RPMI7951 (cell line): ENCODE results near the gene ZMPSTE24. TPM values are rescaled to one million over a fixed set of nuclear protein-coding genes. Genes with fewer than 3 reads are reported as not detected.
A peak's percentile ranks its signal among the peaks of the same experiment; 100 is the strongest.
"Not testable (repeated sequence)": the region's sequence is repeated elsewhere in the genome, so short reads cannot be mapped to it uniquely, and the experiment has no call there.

Experiments
- DNase-seq: peaks from one replicate; pipeline ENCODE4 v3.0.0-alpha.2; 2012; ENCODE audit warnings: low read depth
- total RNA-seq: library from RNA; depleted of rRNA; stranded (reverse); fragments of >200 nt; shearing (Covaris generic); gene quantifications from 2 replicates; pipeline ENCODE4 v1.2.3, GENCODE V29; 2014; rRNA removed

The ZMPSTE24 gene
- 51.7 and 61.9 TPM in 2 replicates for total RNA-seq

- DNase-seq, result peak; percentile 98
Observed at GRCh38 chr1:40257688-40258444, at the start of gene ZMPSTE24. Gene ZMPSTE24 (plus strand): TSS chr1:40258236. CDS start chr1:40258272, 36 bp downstream.

DNA sequence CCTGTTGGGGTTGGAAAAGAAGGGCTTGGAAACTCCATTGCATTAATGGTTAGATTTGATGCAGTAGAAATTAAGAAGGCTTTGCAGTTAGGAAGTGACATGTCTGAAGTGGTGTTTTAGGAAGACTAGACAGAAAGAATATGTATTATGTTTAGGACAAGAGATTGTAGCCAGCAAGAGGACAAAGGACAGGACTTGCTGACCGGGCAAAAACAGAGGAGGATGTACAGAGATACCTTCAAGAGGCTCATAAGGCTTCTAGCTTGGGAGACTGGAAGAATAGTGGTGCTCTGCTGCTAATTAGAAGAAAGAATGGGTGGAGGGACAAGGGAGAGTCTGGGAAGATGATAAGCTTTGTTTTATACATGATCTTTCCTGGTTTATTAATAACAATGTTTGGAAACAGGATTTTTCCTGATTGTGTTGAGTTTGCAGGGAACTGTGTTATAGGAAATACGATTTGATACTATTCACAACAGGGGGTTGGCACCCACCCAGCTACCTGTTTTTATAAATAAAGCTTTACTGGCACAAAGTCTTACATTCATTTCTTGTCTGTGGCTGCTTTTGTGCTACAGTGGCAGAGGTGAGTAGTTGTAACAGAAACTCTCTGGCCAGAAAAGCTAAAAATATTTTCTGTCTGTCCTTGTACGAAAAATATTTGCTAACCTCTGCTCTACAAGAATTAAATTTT lies 47.4 kb upstream of the ZMPSTE24 start:
- DNase-seq, result no peak

- DNase-seq, result no peak
Observed at GRCh38 chr1:40218333-40218732, 39.7 kb upstream of the ZMPSTE24 start.

DNA sequence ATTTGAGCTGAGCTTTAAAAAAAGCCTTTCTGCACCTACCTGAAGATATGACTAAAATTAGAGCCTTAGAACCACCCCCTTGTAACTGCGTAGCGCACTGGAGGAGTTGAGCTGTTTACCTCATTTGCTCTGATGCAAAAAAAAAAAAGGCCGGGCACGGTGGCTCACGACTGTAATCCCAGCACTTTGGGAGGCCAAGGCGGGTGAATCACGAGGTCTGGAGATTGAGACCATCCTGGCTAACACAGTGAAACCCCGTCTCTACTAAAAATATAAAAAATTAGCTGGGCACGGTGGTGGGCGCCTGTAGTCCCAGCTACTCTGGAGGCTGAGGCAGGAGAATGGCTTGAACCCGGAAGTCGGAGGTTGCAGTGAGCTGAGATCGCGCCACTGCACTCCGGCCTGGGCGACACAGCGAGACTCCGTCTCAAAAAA lies 36.5 kb upstream of the ZMPSTE24 start:
- DNase-seq, result not testable (repeated sequence)

- DNase-seq, result no peak
Observed at GRCh38 chr1:40221977-40222772, 35.9 kb upstream of the ZMPSTE24 start.

DNA sequence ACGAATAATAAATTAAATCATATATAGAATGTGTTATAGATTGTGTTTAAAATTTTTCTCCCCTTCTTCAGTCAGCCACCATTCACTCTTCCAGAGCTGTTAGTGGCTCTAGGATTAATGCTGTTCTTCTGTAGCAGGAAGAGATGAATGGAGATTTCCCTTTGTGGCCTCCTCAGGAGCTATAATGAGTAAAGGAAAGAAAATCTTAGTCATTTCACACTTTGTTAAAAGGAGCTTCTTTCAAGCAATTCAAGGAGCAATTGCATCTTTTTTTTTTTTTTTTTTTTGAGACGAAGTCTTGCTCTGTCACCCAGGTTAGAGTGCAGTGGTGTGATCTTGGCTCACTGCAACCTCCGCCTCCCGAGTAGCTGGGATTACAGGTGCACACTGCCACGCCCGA lies 34.0 kb upstream of the ZMPSTE24 start:
- DNase-seq, result no peak

DNA sequence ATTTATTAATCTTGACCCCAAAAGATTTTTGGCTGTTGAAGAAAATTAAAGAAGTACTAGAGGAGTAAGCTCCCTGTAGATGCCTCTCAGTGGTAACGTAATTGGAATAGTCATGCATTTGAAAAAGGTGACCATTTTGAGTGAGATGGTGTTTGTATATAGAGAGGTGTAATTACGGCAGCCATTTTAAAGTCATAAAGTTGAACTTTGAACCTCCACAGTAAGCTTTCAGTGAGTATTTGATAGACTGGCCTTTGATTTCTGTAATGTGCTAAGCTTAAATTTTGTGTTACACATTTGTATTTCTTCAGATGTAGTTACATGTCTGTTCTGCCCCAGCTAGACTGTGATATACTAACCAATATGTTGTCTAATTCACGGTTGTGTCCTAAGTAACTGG lies 31.8 kb upstream of the ZMPSTE24 start:
- DNase-seq, result no peak

- DNase-seq, result no peak
Observed at GRCh38 chr1:40232444-40232843, 25.6 kb upstream of the ZMPSTE24 start.

DNA sequence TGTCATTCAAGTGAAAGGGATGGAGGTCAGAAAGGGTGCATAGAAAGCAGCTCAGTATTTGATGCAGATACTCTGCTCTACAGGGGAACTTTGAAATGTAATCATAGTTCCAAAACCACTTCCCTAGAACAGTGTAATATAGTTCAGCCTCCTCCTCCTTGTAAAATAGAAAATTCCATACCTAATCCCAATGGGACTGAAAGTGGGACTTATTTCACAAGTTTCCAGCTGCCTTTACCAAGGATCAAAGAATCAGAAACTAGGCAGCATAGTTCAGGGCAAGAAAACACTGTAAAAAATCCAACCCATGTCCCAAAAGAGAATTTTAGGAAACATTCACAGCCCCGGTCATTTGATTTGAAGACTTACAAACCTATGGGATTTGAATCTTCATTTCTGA lies 18.4 kb upstream of the ZMPSTE24 start:
- no peak for DNase-seq

DNA sequence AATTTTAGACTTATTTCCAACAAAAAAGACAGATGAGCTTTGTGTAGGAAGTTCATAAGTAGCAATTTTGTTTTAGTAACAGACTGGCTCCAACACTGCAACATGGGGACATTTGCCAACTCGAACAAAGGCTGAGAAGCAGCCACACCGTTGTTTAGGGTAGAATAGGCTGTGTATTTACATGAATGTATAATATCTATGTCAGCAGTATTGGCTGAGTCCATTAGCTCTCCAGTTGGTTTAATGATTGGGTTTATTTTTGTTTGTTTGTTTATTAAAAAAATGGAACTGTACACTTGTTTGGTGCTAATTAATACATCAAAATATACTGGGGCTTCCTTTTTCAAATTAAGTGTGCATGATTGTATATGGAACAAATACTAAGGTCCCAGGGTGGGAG lies 17.6 kb upstream of the ZMPSTE24 start:
- no peak for DNase-seq

DNA sequence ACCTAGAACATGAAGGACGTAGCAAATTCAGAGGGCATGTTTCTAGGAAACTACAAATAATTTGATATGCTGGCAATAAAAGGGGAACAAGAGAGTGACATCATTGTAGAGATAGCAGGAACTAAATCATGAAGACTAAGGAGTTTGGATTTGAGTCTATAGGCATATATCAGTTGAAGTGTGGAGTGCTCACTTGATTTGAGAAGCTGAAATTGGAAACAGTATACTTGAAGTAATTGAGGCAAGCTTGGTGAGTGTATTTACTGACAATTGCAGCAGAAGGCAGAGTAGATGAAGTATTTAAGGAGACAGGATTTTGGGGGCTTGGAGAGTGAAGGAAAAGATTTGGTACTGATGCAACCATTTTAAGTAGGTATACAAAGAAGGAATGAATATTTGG lies 16.7 kb upstream of the ZMPSTE24 start:
- DNase-seq, result no peak

DNA sequence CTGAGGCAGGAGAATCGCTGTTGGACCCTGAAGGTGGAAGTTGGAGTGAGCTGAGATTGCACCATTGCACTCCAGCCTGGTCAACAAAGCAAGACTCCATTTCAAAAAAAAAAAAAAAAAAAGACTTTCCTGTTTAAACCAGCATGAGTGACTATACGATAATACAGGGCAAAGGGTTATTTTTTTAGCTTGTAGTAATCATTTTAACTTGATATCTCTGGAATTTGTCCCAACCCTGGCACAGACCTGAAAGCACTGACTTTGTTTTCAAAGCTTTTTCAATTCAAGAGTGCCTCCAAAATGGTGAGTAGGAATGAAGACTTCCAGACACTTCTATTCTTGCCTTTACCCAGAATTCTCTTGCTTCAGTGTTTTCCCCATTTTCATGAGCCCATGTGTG lies 14.7 kb upstream of the ZMPSTE24 start:
- DNase-seq, result no peak

DNA sequence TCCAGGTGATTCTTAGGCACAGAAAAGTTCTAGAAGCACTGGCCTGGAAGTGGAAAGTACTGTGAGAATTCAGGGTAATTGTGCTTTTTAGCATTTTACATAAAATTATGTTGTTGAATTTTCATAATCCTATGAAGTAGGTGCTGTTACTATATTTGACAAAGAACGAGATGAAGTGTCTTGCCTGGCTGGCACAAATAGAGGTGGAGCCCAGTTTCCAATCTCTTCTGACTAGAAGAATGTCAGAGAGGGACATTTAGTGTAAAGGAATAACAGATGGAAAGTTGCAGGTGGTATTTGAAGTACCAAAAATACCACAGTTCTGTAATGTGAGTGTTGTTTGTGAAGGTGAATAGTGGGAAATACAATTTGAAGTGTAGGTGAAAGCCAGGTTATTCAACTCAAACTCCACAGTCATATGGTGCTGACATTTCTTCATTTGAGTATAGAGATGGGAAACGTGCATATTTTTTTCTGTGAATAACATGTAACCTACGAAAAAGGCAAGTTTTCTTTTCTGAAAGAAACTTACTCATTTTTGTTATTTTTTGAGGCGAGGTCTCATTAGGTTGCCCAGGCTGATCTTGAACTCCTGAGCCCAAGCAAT lies 13.8 kb upstream of the ZMPSTE24 start:
- no peak for DNase-seq

GRCh38 chr1:40245686-40246085 lies 12.3 kb upstream of the ZMPSTE24 start:
- no peak for DNase-seq

- no peak for DNase-seq
Observed at GRCh38 chr1:40247655-40248054, 10.4 kb upstream of the ZMPSTE24 start, which contains the start of gene TMCO2. Gene TMCO2 (plus strand): TSS chr1:40247937. CDS start chr1:40247994, 57 bp downstream.

GRCh38 chr1:40248412-40248811 lies 9.6 kb upstream of the ZMPSTE24 start:
- DNase-seq, result no peak

DNA sequence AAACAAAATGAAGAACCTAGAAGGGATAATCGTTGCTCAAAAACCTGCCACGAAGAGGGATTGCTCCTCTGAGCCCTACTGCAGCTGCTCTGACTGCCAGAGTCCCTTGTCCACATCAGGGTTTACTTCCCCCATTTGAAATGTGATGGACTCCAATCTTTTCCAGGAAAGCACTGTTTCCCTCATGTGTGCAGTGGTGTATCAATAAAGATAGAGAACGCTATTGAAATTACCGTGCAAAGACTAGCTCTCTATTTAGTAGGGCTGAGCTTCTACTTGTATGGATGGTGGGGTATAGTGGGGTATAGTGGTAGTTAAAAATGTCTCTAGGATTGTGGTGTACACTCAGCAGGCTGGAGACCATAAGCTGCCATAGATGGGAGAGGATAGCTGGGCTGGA lies 6.6 kb upstream of the ZMPSTE24 start:
- no peak for DNase-seq

GRCh38 chr1:40252601-40253000 lies 5.4 kb upstream of the ZMPSTE24 start:
- no peak for DNase-seq

DNA sequence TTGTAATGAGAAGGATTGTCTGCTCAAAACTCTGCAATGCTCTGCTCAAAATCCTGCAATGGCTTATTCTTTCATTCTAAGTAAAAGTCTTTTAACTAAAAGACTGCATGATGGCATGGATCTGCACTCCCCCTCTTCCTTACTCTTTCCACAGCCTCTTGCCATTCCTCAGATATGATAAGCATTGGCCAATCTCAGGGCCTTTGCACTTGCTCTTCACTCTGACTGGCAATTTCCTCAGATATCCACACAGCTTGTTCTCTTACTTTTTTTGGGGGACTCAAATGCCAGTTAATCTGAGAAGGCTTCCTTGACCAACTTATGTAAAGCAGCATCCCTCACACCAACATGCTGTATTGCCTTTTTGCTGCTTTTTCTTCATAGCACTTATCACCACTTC lies 2.8 kb upstream of the ZMPSTE24 start:
- no peak for DNase-seq

DNA sequence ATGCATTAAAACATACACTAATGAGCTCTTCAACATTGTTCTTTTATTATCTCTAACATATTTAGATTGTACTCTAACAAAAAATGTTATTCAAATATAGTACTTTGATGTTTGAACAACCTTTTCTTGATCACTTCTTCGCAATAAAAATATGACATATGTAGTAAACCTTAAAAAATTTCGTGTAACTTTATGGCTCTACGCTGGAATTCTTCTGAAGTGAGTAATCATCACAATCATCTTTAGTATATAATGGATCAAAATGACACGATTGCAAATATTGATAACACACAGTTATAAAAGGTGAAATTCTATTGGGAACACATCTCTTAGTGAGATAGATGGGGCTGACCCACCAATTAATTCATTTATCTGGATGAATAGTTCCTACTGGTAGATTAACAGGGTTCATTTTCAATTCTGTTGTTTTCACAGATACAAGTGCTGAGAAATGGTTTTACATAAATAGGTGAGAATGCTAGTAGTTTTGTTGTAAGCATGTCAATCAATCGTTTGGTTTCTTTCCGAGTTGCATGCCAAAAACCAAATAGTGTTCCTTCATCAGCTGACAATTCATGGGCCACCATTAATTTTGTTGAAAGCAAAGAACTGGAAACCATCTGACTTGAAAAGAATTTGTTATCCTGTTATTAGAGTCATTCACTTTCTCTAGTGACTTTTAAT lies 1.5 kb upstream of the ZMPSTE24 start:
- DNase-seq, result no peak

GRCh38 chr1:40257313-40257687 lies 736 bp upstream of the ZMPSTE24 start:
- DNase-seq, result no peak

DNA sequence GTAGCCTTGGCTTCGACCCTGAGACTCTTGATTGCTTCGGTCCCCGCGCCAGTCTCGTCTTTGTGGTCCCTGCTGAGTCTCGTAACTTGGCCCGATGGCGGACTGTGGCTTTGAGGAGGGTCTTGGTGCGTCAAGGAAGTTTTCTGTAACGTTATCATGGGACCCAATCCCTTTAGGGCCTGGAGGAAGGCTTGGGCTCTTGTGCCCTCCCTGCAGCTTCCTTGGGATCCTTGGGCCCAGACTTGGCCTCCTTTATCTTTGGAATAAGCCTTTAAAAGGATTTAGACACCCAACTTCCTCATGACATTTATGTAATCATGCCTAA lies 371 bp downstream of the ZMPSTE24 start:
- DNase-seq, result peak; percentile 19
